A549 (cell line): ENCODE data around the gene GRK4.

Experiments
- CTCF ChIP-seq: fragments of >200 bp; sonication (Bioruptor Twin); formaldehyde crosslinking; IDR thresholded peaks from 3 replicates; pipeline ENCODE4 v1.5.1; 2016
- ESRRA ChIP-seq: fragments of 150-350 bp; IDR thresholded peaks from 2 replicates; pipeline ENCODE4 v1.6.1; 2014; ENCODE audit warnings: mild to moderate bottlenecking, low read length, borderline replicate concordance
- FOSB ChIP-seq: fragments of 250-450 bp; sonication (Bioruptor Pico); IDR thresholded peaks from 2 replicates; pipeline ENCODE4 v1.5.0; 2020; ENCODE audit warnings: mild to moderate bottlenecking, moderate library complexity
- MAX ChIP-seq: IDR thresholded peaks from 2 replicates; pipeline ENCODE4 v1.6.1; 2012
- POLR2A ChIP-seq: IDR thresholded peaks from 2 replicates; pipeline ENCODE4 v1.6.1; 2012; ENCODE audit warnings: mild to moderate bottlenecking, low read length

- TF ChIP-seq CTCF = no peak
- no peak for TF ChIP-seq ESRRA
- no peak for TF ChIP-seq POLR2A
- no peak for TF ChIP-seq MAX
- no peak for TF ChIP-seq FOSB
Observed at GRCh38 chr4:3030566-3031356, 67.4 kb downstream of the GRK4 start.
